ENCODE data around the gene TRIP13. TPM values are rescaled to one million over a fixed set of nuclear protein-coding genes. Genes with fewer than 3 reads are reported as not detected.
A peak's percentile ranks its signal among the peaks of the same experiment; 100 is the strongest.

Gene TRIP13
- total RNA-seq, 6 experiments from 2014 or later: 16.5 to 40.4 (median 35.8) TPM

- DNase-seq: no peak
- Mint-ChIP-seq H3K9me3 (no peaks in the 10 kb centered on the region), H3K27me3 (ENCODE audit: insufficient read depth) (peaks cover 46% of the 10 kb centered on the region), H3K4me1 (ENCODE audit: low read depth) (peaks cover 21% of the 10 kb centered on the region), H3K36me3 (ENCODE audit: low read depth) (no peaks in the 10 kb centered on the region), H3K27ac (no peak overlapping the region), H3K4me3 (no peak overlapping the region)
- TF ChIP-seq, protein P1, sequence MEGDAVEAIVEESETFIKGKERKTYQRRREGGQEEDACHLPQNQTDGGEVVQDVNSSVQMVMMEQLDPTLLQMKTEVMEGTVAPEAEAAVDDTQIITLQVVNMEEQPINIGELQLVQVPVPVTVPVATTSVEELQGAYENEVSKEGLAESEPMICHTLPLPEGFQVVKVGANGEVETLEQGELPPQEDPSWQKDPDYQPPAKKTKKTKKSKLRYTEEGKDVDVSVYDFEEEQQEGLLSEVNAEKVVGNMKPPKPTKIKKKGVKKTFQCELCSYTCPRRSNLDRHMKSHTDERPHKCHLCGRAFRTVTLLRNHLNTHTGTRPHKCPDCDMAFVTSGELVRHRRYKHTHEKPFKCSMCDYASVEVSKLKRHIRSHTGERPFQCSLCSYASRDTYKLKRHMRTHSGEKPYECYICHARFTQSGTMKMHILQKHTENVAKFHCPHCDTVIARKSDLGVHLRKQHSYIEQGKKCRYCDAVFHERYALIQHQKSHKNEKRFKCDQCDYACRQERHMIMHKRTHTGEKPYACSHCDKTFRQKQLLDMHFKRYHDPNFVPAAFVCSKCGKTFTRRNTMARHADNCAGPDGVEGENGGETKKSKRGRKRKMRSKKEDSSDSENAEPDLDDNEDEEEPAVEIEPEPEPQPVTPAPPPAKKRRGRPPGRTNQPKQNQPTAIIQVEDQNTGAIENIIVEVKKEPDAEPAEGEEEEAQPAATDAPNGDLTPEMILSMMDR (IDR thresholded peaks at IDR 0.05): no peak
Observed at GRCh38 chr5:962801-963200, 70.1 kb downstream of the TRIP13 start.

DNA sequence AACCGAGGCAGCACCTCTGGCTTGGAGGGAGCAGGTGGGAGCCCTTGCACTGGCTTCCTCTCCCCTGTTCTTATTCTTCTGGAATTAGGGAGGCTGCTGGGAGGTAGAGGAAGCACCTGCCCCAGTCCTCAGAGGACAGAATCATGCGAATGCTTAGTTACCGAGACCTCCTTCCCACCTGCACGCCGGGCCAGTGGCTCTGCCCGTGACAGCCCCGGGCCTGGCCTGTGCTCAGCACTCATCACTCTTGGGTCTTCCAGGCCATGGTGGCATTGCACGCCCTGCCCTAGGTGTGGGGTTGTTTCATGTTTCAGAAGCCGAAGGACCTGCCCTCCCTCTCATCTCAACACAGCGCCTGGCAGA is 70.6 kb downstream of the TRIP13 start:
- H3K9me3 Mint-ChIP-seq: no peaks in the 10 kb centered on the region
- H3K27me3 Mint-ChIP-seq (ENCODE audit: insufficient read depth): peaks cover 50% of the 10 kb centered on the region
- TF ChIP-seq, protein P1 (IDR thresholded peaks at IDR 0.05): no peak
- DNase-seq: no peak
- H3K27ac Mint-ChIP-seq: no peak overlapping the region
- H3K4me3 Mint-ChIP-seq: no peak overlapping the region
- peaks cover 19% of the 10 kb centered on the region for H3K4me1 Mint-ChIP-seq (ENCODE audit: low read depth)
- no peaks in the 10 kb centered on the region for H3K36me3 Mint-ChIP-seq (ENCODE audit: low read depth)

DNA sequence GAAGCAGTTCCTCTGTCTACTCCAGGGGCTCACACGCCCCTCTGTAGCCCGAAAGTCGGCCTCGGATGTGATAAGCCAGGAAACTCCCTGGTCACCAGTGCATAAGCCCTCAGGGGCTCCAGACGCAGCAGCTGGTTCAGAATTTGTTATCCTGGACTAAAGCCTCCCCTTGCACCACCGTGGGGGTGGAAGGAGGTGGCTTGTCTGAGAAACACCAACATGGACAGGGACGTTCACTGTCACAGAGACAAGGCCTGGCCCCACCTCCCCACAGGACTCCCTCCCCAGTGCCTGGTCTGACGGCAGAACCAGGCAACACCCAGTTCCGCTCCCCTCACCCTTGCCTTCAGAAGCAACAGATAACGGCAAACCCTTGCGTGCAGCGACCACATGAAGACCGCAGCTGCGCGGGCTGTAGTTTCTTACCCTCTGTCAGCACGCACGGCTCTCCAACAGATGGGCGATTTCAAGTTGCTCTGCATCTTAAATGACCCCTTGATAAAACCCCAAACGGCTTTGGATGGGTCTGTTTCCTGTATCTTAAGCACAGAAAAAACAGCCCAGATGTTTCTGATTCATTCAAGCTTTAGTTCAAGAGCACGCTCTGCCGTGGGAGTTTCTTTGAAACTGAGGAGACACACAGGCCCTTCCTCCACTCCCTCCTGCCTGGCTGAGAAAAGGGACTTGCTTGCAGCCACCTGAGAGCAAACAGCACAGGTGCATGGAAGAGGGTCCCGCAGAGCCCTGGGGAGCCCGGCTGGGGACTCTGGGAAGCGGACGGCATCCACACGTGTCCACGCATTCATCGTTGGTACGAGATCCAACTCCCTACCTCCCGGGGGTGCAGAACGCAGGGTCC is 71.2 kb downstream of the TRIP13 start:
- Mint-ChIP-seq H3K27me3 (ENCODE audit: insufficient read depth) (peaks cover 55% of the 10 kb centered on the region), H3K4me3 (peak overlapping the region; percentile 52; the same call in 1 of the 2 replicates), H3K9me3 (no peaks in the 10 kb centered on the region), H3K4me1 (ENCODE audit: low read depth) (peaks cover 19% of the 10 kb centered on the region), H3K27ac (no peak overlapping the region), H3K36me3 (ENCODE audit: low read depth) (no peaks in the 10 kb centered on the region)
- no peak for DNase-seq
- TF ChIP-seq, protein P1 (IDR thresholded peaks at IDR 0.05): no peak

- no peaks in the 10 kb centered on the region for H3K9me3 Mint-ChIP-seq
- H3K36me3 Mint-ChIP-seq (ENCODE audit: low read depth): no peaks in the 10 kb centered on the region
- TF ChIP-seq, protein P1 (IDR thresholded peaks at IDR 0.05): no peak
- no peak overlapping the region; the same call in 1 of the 2 replicates for H3K4me3 Mint-ChIP-seq
- H3K27ac Mint-ChIP-seq: no peak overlapping the region
- peaks cover 63% of the 10 kb centered on the region for H3K27me3 Mint-ChIP-seq (ENCODE audit: insufficient read depth)
- DNase-seq: no peak
- H3K4me1 Mint-ChIP-seq (ENCODE audit: low read depth): peaks cover 26% of the 10 kb centered on the region
Observed at GRCh38 chr5:964821-965220, 72.1 kb downstream of the TRIP13 start.

GRCh38 chr5:965604-966344 is 73.1 kb downstream of the TRIP13 start:
- Mint-ChIP-seq H3K27ac (no peak overlapping the region), H3K9me3 (no peaks in the 10 kb centered on the region), H3K4me1 (ENCODE audit: low read depth) (peaks cover 26% of the 10 kb centered on the region), H3K4me3 (no peak overlapping the region), H3K27me3 (ENCODE audit: insufficient read depth) (peaks cover 60% of the 10 kb centered on the region), H3K36me3 (ENCODE audit: low read depth) (no peaks in the 10 kb centered on the region)
- TF ChIP-seq, protein P1 (IDR thresholded peaks at IDR 0.05): 0 out of 2 replicates have a peak, but pooled peaks have one; percentile 16
- no peak for DNase-seq
